GM10266 (cell line): ENCODE measurements around the gene NT5DC3.

Experiments used
- DNase-seq: peaks from one replicate; pipeline ENCODE4 v3.0.0; 2012; ENCODE audit errors: extremely low spot score
- TF ChIP-seq, protein P1 (sequence below): IDR thresholded peaks from 2 replicates; pipeline ENCODE4 v1.5.1; 2012; ENCODE audit warnings: mild to moderate bottlenecking, low read depth; ENCODE audit not compliant: control insufficient read depth, insufficient read depth; ENCODE audit errors: missing control alignments

NT5DC3 gene

DNA sequence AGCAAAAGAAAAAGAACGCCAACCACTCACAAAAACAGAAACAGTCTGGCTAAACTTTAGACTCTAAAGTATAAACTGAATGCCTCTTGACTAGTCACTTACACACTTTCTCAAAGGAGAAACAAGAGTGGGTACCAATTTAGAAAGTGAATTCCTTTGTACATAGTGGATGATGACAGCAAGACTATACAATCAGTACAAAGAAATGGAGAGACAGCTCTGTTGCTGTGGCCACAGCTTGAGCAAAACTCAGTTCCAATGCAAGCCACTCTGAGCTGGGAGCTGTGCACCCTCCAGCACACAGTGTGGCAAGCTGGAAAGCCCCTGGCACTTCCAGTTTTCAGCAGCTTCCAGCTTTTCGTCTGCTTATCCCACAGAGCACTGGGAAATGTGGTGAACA lies 21.7 kb downstream of the NT5DC3 start:
- TF ChIP-seq, protein P1, sequence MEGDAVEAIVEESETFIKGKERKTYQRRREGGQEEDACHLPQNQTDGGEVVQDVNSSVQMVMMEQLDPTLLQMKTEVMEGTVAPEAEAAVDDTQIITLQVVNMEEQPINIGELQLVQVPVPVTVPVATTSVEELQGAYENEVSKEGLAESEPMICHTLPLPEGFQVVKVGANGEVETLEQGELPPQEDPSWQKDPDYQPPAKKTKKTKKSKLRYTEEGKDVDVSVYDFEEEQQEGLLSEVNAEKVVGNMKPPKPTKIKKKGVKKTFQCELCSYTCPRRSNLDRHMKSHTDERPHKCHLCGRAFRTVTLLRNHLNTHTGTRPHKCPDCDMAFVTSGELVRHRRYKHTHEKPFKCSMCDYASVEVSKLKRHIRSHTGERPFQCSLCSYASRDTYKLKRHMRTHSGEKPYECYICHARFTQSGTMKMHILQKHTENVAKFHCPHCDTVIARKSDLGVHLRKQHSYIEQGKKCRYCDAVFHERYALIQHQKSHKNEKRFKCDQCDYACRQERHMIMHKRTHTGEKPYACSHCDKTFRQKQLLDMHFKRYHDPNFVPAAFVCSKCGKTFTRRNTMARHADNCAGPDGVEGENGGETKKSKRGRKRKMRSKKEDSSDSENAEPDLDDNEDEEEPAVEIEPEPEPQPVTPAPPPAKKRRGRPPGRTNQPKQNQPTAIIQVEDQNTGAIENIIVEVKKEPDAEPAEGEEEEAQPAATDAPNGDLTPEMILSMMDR, result no peak

DNA sequence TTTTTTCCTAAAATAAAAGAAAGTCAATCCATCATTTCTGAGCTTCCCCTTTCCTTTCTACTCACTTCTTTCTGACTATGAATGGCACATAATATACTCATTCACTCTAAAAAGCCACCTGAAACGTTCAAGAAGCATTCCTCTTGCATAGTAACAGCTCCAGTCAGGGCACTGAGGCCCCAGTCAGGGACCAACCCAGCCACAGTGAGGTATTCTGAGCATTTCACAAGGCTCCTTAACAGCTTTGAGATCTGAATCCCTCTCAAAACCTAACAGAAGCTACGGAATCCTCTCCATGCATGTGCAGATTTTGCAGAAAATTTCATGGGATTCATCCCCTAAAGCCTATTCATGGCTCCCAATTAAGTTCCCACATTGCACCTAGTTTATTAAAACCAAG lies 23.2 kb downstream of the NT5DC3 start:
- DNase-seq, result no peak
- TF ChIP-seq, protein P1, result no peak

More for the DNA sequence above, 21.7 kb downstream of the NT5DC3 start:
- no peak for DNase-seq

DNA sequence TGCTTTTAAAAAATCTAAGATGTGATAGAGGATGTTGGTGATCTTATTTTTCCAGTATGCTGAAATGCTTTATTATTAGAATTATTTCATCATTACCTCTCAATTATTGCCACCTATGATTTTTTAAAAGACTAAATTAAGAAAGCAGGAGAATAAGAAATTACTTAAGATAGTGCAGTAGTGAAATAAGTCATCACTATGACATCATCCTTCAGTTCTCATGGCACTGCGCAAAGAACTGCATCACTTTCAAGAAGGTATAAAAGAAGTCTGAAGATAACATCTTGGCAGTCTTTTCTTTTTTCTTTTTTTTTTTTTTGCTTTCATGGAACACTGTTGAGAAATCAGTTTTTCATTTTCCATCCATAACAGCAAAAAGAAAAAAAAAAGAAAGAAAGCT lies 24.4 kb downstream of the NT5DC3 start:
- TF ChIP-seq, protein P1, result no peak
- DNase-seq, result no peak

DNA sequence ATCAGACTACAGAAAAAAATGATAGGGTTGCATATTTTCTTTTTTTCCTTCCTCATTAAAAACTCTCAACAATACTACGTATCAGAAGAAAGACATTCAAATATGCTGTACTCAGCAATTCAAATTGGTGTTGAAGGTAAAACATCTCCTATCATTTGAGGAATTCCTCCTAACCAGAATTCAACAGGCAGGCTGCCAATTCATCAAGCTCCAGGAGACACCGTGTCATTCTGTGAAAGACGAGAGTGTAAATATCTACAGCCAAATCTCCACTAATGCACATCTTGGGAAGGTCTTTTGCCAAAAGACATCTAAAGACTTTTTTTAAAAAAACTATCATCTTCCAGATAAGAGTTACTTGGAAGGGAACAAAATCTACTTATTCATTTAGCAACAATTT lies 26.6 kb downstream of the NT5DC3 start:
- TF ChIP-seq, protein P1, result no peak
- DNase-seq, result no peak

DNA sequence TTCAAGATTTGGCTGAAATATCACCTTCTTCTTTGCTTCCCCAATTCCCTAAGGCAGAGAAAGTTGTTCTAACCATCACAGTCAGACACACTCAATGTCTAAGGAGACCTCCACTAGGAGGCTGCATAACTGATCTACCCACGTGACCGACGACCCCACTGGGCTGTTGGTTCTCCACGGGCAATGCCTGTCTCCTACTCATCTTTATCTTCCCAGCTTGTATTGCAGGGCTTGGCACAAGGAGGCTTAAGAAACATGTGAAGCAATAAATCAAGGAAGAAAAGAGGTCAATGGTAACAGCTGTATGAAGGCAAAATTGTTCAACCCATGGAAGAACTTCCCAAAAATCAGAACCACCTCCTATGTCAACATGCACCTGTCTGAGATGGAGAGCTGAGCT lies 27.1 kb downstream of the NT5DC3 start:
- TF ChIP-seq, protein P1, result no peak
- DNase-seq, result no peak

DNA sequence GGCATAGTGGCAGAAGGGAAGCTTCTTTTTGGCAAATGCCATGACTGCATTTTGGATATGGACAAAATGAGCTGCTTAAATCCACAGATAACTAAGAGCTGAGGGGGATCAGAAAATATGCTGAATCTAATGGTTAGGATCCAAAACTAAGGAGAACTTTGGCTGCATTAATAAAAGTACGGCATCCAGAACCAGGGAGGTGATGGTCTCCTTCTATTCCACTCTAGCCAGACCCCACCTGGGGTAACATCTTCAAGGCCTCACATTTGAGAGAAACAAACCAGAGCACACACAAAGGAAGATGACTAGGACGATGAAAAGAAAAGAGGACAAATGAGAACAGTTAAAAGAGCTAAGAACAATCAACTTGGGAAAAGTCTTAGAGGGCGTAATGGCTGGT lies 27.6 kb downstream of the NT5DC3 start:
- TF ChIP-seq, protein P1, result no peak
- no peak for DNase-seq

DNA sequence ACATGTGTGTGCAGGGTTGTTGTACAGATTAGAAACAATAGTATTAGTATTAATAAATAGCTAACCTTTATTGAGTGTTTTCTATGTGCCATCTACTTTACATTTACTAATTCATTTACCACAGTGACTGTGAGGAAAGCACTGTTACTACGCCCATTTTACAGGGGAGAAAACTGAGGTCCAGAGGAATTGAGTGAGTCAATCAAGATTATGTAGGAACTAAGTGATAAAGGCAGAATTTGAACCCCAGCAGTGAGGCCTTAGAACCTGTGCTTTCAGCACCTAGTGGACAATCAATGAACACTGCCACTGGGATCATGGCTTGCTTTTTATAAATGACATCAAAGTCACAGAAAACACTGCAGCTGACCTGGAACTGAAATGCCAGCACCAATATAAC lies 28.2 kb downstream of the NT5DC3 start:
- DNase-seq, result no peak
- TF ChIP-seq, protein P1, result no peak
